ENCODE measurements around the gene WASF1. TPM values are rescaled to one million over a fixed set of nuclear protein-coding genes. Genes with fewer than 3 reads are reported as not detected.
A peak's percentile ranks its signal among the peaks of the same experiment; 100 is the strongest.

WASF1 gene
- total RNA-seq, 1 experiment from 2014 or later: 3.0 TPM

GRCh38 chr6:110181131-110182030 lies 1.9 kb upstream of the WASF1 start:
- no peaks in the 10 kb centered on the region for H4K20me1 ChIP-seq (ENCODE audit: low read length)
- ATAC-seq (no peak), DNase-seq (no peak)
- H3K4me3 ChIP-seq (ENCODE audit: low read length): peak overlapping the region; percentile 82
- no peaks in the 10 kb centered on the region for H3K36me3 ChIP-seq (ENCODE audit: low read depth, low read length)
- no TSS peak for BruUV-seq (replicated peaks)
- H2AFZ ChIP-seq (ENCODE audit: low read length): peak overlapping the region; percentile 97; the same call in 1 of the 2 replicates
- H3K9me2 ChIP-seq (replicated peaks; ENCODE audit: low read length): no peaks in the 10 kb centered on the region
- TF ChIP-seq EZH2phosphoT487 (IDR thresholded peaks at IDR 0.05; ENCODE audit: borderline replicate concordance, low read length) (no peak), EZH2 (IDR thresholded peaks at IDR 0.05; ENCODE audit: low read length, unreplicated experiment) (no peak)
- TF ChIP-seq, protein P1, sequence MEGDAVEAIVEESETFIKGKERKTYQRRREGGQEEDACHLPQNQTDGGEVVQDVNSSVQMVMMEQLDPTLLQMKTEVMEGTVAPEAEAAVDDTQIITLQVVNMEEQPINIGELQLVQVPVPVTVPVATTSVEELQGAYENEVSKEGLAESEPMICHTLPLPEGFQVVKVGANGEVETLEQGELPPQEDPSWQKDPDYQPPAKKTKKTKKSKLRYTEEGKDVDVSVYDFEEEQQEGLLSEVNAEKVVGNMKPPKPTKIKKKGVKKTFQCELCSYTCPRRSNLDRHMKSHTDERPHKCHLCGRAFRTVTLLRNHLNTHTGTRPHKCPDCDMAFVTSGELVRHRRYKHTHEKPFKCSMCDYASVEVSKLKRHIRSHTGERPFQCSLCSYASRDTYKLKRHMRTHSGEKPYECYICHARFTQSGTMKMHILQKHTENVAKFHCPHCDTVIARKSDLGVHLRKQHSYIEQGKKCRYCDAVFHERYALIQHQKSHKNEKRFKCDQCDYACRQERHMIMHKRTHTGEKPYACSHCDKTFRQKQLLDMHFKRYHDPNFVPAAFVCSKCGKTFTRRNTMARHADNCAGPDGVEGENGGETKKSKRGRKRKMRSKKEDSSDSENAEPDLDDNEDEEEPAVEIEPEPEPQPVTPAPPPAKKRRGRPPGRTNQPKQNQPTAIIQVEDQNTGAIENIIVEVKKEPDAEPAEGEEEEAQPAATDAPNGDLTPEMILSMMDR (conservative IDR thresholded peaks at IDR 0.05; ENCODE audit: low read depth, low read length): no peak
- no peaks in the 10 kb centered on the region for H3K27me3 ChIP-seq (ENCODE audit: low read length)
- CTCF ChIA-PET: no interaction called here
- peaks cover 77% of the 10 kb centered on the region for H3K79me2 ChIP-seq (ENCODE audit: low read length)
- H3K9me3 ChIP-seq (ENCODE audit: low read length): no peaks in the 10 kb centered on the region
- peaks cover 33% of the 10 kb centered on the region for H3K4me1 ChIP-seq (ENCODE audit: insufficient read depth, low read length)
- peak overlapping the region; percentile 87 for H3K4me2 ChIP-seq (ENCODE audit: low read length)
- no peaks in the 10 kb centered on the region for H3F3A ChIP-seq (ENCODE audit: low read length, unreplicated experiment)
- peak overlapping the region; percentile 77 for H3K9ac ChIP-seq (ENCODE audit: low read length)
- POLR2A ChIA-PET (ENCODE audit: unreplicated experiment): no interaction called here
- H3K27ac ChIP-seq (ENCODE audit: low read length): no peak overlapping the region
- intact Hi-C loops (cut with micrococcal nuclease): no loop called here

DNA sequence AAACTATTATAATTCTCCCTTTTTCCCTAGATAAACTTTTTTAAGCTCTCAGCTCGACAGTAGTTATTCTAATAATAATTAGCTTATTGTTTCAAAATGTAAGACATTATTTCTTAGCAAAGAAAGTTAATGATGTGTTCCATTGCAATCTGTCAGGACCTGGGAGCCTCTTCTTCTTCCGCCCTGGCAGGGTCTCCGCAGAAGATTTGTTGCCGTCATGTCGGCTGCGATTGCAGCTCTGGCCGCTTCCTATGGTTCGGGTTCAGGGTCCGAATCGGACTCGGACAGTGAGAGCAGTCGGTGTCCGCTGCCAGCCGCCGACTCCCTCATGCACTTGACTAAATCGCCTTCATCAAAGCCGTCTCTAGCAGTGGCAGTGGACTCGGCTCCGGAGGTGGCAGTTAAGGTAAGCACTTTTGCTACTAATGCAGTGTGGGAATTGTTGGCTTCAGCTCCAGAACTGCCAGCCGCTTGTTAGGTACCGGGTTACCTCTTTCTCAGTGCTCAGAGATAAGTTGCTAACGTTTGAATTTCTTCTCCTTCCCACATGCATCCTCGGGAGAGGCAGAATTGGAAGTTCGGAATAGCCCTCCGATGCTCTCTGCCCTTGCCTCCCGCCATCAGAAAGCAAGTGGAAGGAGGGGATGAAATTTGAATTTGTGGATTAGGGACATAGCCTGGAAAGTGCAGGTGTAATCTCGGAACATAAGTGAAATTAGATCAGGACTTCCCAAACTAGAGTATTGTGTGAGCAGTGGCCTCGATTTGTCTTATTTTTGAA lies 948 bp upstream of the WASF1 start, which contains the start of gene CDC40:
CDC40 (plus strand) TSS at position 200 of the 781 bp plus-strand sequence; CDS start at position 218, 18 bp downstream.
- Histone ChIP-seq H3K79me2 (ENCODE audit: low read length) (peaks cover 68% of the 10 kb centered on the region), H3F3A (ENCODE audit: low read length, unreplicated experiment) (no peaks in the 10 kb centered on the region), H3K27ac (ENCODE audit: low read length) (peak within 1 kb of the TSS; percentile 29), H3K9ac (ENCODE audit: low read length) (peak within 1 kb of the TSS; percentile 81), H3K9me3 (ENCODE audit: low read length) (no peaks in the 10 kb centered on the region), H3K27me3 (ENCODE audit: low read length) (no peaks in the 10 kb centered on the region), H3K9me2 (replicated peaks; ENCODE audit: low read length) (no peaks in the 10 kb centered on the region), H4K20me1 (ENCODE audit: low read length) (no peaks in the 10 kb centered on the region), H3K4me1 (ENCODE audit: insufficient read depth, low read length) (peaks cover 33% of the 10 kb centered on the region), H2AFZ (ENCODE audit: low read length) (peak within 1 kb of the TSS; percentile 97), H3K36me3 (ENCODE audit: low read depth, low read length) (no peaks in the 10 kb centered on the region), H3K4me2 (ENCODE audit: low read length) (peak within 1 kb of the TSS; percentile 87), H3K4me3 (ENCODE audit: low read length) (peak within 1 kb of the TSS; percentile 82)
- DNase-seq: no peak
- ChIA-PET POLR2A (ENCODE audit: unreplicated experiment) (no interaction called here), CTCF (interaction anchor here (0.6 kb wide), 1 partner anchor 276 kb away, joined by 3 read pairs; no protein-coding TSS in a partner anchor)
- BruUV-seq (replicated peaks): TSS peak; percentile 61
- TF ChIP-seq, protein P1 (conservative IDR thresholded peaks at IDR 0.05; ENCODE audit: low read depth, low read length): no peak
- TF ChIP-seq EZH2 (IDR thresholded peaks at IDR 0.05; ENCODE audit: low read length, unreplicated experiment): no peak
- no peak for TF ChIP-seq EZH2phosphoT487 (IDR thresholded peaks at IDR 0.05; ENCODE audit: borderline replicate concordance, low read length)
- peak; percentile 39 for ATAC-seq
- intact Hi-C loops (cut with micrococcal nuclease): no loop called here

All from PC-3 (cell line).